Sigmoid colon (tissue), 4 donors: ENCODE results near the gene ALKBH3.

Experiments used
- POLR2AphosphoS5 ChIP-seq, 4 donors: sonication (generic); formaldehyde crosslinking; IDR thresholded peaks; one replicate each; pipeline ENCODE4 v1.6.1; 2017; ENCODE audit warnings: antibody characterized with exemption in 4 of 4
- TF ChIP-seq, protein P1 (sequence below), 4 experiments: fragments of 450-650 bp in 3 of 4; fragments of 200-600 bp in 1 of 4; IDR thresholded peaks; one replicate each; pipeline ENCODE4 v1.5.1; 2016 to 2019; ENCODE audit warnings: antibody characterized with exemption in 4 of 4, mild to moderate bottlenecking in 3 of 4, moderate library complexity in 2 of 4

DNA sequence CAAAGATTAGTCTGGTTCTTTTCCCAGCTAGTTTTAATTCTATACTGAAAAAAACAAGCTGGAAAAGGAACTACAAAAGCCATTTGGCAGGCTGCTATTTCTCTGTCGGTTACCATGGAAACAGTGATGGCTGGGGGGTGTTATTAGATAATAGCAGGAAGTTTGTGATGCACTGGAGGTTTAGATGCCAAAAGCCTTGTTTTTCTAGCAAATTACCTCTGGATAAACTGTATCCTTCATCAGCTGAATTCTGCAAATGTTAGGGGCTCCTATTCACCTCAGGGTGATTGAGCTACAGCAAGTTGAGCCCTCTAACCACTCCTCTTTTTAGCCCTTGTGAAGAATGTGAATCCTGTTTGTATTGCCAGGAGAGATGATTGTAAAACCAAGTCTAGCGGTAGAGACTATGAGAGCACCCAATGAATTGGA is 25.2 kb downstream of the ALKBH3 start:
- no peak for TF ChIP-seq POLR2AphosphoS5 (IDR thresholded peaks at IDR 0.05)
- TF ChIP-seq, protein P1, sequence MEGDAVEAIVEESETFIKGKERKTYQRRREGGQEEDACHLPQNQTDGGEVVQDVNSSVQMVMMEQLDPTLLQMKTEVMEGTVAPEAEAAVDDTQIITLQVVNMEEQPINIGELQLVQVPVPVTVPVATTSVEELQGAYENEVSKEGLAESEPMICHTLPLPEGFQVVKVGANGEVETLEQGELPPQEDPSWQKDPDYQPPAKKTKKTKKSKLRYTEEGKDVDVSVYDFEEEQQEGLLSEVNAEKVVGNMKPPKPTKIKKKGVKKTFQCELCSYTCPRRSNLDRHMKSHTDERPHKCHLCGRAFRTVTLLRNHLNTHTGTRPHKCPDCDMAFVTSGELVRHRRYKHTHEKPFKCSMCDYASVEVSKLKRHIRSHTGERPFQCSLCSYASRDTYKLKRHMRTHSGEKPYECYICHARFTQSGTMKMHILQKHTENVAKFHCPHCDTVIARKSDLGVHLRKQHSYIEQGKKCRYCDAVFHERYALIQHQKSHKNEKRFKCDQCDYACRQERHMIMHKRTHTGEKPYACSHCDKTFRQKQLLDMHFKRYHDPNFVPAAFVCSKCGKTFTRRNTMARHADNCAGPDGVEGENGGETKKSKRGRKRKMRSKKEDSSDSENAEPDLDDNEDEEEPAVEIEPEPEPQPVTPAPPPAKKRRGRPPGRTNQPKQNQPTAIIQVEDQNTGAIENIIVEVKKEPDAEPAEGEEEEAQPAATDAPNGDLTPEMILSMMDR (IDR thresholded peaks at IDR 0.05) = no peak
